Endothelial cell of umbilical vein (primary cell): ENCODE data around the gene SSTR5.

Experiments
- CTCF ChIP-seq, 2 donors: IDR thresholded peaks; 1 replicate in 1 of 2; 2 replicates in 1 of 2; pipeline ENCODE4 v1.5.1; 2011; ENCODE audit warnings: low read length in 2 of 2, mild to moderate bottlenecking in 2 of 2, moderate library complexity in 2 of 2, control low read depth in 1 of 2, inconsistent platforms in 1 of 2, low read depth in 1 of 2; ENCODE audit not compliant: insufficient read depth in 1 of 2; ENCODE audit errors: extremely low read depth in 1 of 2
- EZH2 ChIP-seq: IDR thresholded peaks from 2 replicates; pipeline ENCODE4 v1.6.1; 2012; ENCODE audit warnings: borderline replicate concordance, low read depth, mild to moderate bottlenecking, moderate library complexity, low read length, inconsistent platforms; ENCODE audit not compliant: severe bottlenecking
- FOS ChIP-seq: IDR thresholded peaks from 2 replicates; pipeline ENCODE4 v1.6.1; 2011; ENCODE audit warnings: mild to moderate bottlenecking, low read length, moderate library complexity, borderline replicate concordance; ENCODE audit not compliant: insufficient read depth
- GATA2 ChIP-seq: IDR thresholded peaks from 2 replicates; pipeline ENCODE4 v1.7.0; 2011; ENCODE audit warnings: low read depth, mild to moderate bottlenecking, moderate library complexity, mixed read lengths, low read length; ENCODE audit not compliant: insufficient read length, insufficient read depth
- MAX ChIP-seq: IDR thresholded peaks from 2 replicates; pipeline ENCODE4 v1.6.1; 2011; ENCODE audit not compliant: insufficient read depth, insufficient read length
- MYC ChIP-seq: IDR thresholded peaks from one replicate; pipeline ENCODE4 v1.6.1; 2011; ENCODE audit warnings: mild to moderate bottlenecking, low read depth, low read length
- POLR2A ChIP-seq: IDR thresholded peaks from 2 replicates; pipeline ENCODE4 v1.6.1; 2012; ENCODE audit warnings: low read depth, mild to moderate bottlenecking, control low read depth, low read length
- POLR2AphosphoS5 ChIP-seq: IDR thresholded peaks from 2 replicates; pipeline ENCODE4 v1.6.1; 2012; ENCODE audit warnings: low read depth, mild to moderate bottlenecking, control low read depth, low read length, moderate library complexity; ENCODE audit not compliant: insufficient read depth

- TF ChIP-seq MAX, result no peak
- no peak for TF ChIP-seq CTCF (IDR thresholded peaks at IDR 0.05; ENCODE audit: extremely low read depth in 1 of 2, insufficient read depth in 1 of 2, low read depth in 1 of 2, low read length in 2 of 2)
- TF ChIP-seq POLR2A, result no peak
- no peak for TF ChIP-seq GATA2
- no peak for TF ChIP-seq POLR2AphosphoS5
- TF ChIP-seq EZH2, result no peak
- TF ChIP-seq MYC, result no peak
- no peak for TF ChIP-seq FOS
These were observed 663 bp downstream of the SSTR5 start for GRCh38 chr16:1073262-1073558.
